Uterus (tissue), 2 donors: Measurements from ENCODE around the gene ATP4B.

Experiments used
- POLR2A ChIP-seq, 2 donors: fragments of 450-650 bp; IDR thresholded peaks; one replicate each; pipeline ENCODE4 v1.6.1; 2016; ENCODE audit warnings: antibody characterized with exemption in 2 of 2, mild to moderate bottlenecking in 1 of 2, moderate library complexity in 1 of 2
- TF ChIP-seq, protein P1 (sequence below), 4 experiments: fragments of 200-600 bp in 2 of 4; fragments of 450-650 bp in 2 of 4; sonication (generic) in 2 of 4; IDR thresholded peaks; one replicate each; pipeline ENCODE4 v1.5.1; 2016 to 2019; ENCODE audit warnings: antibody characterized with exemption in 4 of 4, mild to moderate bottlenecking in 2 of 4, moderate library complexity in 1 of 4

DNA sequence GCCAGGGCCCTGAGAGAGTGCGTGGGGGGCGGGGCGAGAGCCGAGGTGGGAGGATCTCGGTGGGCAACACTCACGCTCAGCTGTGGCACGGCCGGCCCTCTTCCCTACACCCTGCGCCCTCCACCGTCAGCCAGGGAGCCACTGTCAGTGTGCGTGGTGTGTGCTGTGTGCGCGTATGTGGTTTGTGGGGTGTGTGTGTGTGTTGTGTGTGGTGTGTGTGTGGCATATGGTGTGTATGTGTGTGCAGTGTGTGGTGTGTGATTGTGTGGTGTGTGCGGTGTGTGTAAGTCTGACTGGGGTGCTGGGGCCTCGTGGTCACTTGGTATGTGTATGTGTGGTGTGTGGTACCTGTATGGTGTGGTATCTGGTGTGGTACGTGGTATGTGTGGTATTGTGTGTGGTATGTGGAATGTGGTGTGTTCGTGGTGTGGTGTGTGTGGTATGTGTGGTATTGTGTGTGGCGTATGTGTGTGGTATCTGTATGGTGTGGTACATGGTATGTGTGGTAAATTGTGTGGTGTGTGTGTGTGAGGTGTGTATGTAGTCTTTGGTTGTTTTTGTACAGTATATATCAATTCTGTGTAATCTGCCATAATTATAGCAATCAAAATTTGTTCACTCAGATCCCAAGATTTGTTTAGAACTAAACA, 14.1 kb upstream of the ATP4B start:
- TF ChIP-seq POLR2A (IDR thresholded peaks at IDR 0.05) = no peak
- TF ChIP-seq, protein P1, sequence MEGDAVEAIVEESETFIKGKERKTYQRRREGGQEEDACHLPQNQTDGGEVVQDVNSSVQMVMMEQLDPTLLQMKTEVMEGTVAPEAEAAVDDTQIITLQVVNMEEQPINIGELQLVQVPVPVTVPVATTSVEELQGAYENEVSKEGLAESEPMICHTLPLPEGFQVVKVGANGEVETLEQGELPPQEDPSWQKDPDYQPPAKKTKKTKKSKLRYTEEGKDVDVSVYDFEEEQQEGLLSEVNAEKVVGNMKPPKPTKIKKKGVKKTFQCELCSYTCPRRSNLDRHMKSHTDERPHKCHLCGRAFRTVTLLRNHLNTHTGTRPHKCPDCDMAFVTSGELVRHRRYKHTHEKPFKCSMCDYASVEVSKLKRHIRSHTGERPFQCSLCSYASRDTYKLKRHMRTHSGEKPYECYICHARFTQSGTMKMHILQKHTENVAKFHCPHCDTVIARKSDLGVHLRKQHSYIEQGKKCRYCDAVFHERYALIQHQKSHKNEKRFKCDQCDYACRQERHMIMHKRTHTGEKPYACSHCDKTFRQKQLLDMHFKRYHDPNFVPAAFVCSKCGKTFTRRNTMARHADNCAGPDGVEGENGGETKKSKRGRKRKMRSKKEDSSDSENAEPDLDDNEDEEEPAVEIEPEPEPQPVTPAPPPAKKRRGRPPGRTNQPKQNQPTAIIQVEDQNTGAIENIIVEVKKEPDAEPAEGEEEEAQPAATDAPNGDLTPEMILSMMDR (IDR thresholded peaks at IDR 0.05) = no peak
